ENCODE data around the gene TGDS. TPM values are rescaled to one million over a fixed set of nuclear protein-coding genes. Genes with fewer than 3 reads are reported as not detected.

TGDS gene
- total RNA-seq, 6 experiments from 2014 or later = 7.8 to 9.3 (median 8.9) TPM

GRCh38 chr13:94588541-94588940 lies 7.4 kb downstream of the TGDS start:
- DNase-seq = no peak
- Mint-ChIP-seq H3K4me1 (ENCODE audit: low read depth) (peaks cover 12% of the 10 kb centered on the region), H3K4me3 (no peak overlapping the region), H3K27me3 (ENCODE audit: insufficient read depth) (no peaks in the 10 kb centered on the region; the same call in 1 of the 2 replicates), H3K27ac (no peak overlapping the region), H3K36me3 (ENCODE audit: low read depth) (peaks cover 26% of the 10 kb centered on the region), H3K9me3 (no peaks in the 10 kb centered on the region)
- TF ChIP-seq, protein P1, sequence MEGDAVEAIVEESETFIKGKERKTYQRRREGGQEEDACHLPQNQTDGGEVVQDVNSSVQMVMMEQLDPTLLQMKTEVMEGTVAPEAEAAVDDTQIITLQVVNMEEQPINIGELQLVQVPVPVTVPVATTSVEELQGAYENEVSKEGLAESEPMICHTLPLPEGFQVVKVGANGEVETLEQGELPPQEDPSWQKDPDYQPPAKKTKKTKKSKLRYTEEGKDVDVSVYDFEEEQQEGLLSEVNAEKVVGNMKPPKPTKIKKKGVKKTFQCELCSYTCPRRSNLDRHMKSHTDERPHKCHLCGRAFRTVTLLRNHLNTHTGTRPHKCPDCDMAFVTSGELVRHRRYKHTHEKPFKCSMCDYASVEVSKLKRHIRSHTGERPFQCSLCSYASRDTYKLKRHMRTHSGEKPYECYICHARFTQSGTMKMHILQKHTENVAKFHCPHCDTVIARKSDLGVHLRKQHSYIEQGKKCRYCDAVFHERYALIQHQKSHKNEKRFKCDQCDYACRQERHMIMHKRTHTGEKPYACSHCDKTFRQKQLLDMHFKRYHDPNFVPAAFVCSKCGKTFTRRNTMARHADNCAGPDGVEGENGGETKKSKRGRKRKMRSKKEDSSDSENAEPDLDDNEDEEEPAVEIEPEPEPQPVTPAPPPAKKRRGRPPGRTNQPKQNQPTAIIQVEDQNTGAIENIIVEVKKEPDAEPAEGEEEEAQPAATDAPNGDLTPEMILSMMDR (IDR thresholded peaks at IDR 0.05) = no peak

GRCh38 chr13:94586371-94586770 lies 9.6 kb downstream of the TGDS start:
- no peaks in the 10 kb centered on the region; the same call in 1 of the 2 replicates for H3K27me3 Mint-ChIP-seq (ENCODE audit: insufficient read depth)
- peaks cover 15% of the 10 kb centered on the region for H3K4me1 Mint-ChIP-seq (ENCODE audit: low read depth)
- TF ChIP-seq, protein P1 (IDR thresholded peaks at IDR 0.05) = no peak
- H3K9me3 Mint-ChIP-seq = no peaks in the 10 kb centered on the region
- DNase-seq = no peak
- no peak overlapping the region for H3K27ac Mint-ChIP-seq
- H3K36me3 Mint-ChIP-seq (ENCODE audit: low read depth) = peaks cover 28% of the 10 kb centered on the region
- no peak overlapping the region for H3K4me3 Mint-ChIP-seq

DNA sequence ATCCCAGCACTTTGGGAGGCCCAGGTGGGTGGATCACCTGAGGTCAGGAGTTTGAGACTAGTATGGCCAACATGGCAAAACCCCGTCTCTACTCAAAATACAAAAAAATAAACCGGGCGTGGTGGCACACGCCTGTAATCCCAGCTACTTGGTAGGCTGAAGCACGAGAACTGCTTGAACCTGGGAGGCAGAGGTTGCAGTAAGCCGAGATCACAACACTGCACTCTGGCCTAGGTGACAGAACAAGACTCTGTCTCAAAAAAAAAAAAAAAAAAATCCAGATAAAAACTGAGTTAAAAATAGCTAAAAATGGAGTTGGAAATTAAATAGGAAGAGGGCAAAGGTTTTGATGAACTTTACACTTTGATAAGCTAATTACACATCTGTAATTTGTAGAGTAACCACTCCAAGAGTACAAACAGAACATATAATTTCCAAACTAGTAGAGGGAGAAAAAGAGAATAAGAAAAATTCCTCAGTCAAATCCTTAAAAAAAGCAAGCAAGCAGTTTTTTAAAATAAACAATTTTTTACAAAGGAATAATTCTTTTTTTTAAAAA lies 10.3 kb downstream of the TGDS start:
- no peaks in the 10 kb centered on the region for H3K9me3 Mint-ChIP-seq
- DNase-seq = no peak
- H3K36me3 Mint-ChIP-seq (ENCODE audit: low read depth) = peaks cover 31% of the 10 kb centered on the region
- H3K27ac Mint-ChIP-seq = no peak overlapping the region
- H3K4me1 Mint-ChIP-seq (ENCODE audit: low read depth) = peaks cover 15% of the 10 kb centered on the region
- no peaks in the 10 kb centered on the region for H3K27me3 Mint-ChIP-seq (ENCODE audit: insufficient read depth)
- TF ChIP-seq, protein P1 (IDR thresholded peaks at IDR 0.05) = no peak
- no peak overlapping the region for H3K4me3 Mint-ChIP-seq

DNA sequence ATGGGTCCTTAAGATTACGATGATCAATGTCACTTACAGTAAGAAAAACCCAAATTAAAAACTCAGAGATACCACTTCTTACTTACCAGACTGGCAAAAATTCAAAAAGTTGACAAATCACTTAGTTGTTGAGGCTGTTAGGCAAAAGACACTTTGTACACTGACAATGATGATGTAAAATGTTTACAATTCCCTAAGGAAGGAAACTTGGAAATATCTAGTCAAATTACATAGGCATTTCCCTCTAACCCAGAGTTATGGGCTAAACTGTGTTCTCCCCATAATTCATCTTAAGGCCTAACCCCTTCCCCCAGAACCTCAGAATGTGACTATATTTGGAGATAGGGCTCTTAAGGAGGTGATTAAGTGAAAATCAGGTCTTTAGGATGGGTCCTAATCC lies 12.0 kb downstream of the TGDS start:
- TF ChIP-seq, protein P1 (IDR thresholded peaks at IDR 0.05) = no peak
- peaks cover 32% of the 10 kb centered on the region for H3K36me3 Mint-ChIP-seq (ENCODE audit: low read depth)
- H3K9me3 Mint-ChIP-seq = no peaks in the 10 kb centered on the region
- no peak overlapping the region for H3K27ac Mint-ChIP-seq
- no peak overlapping the region for H3K4me3 Mint-ChIP-seq
- DNase-seq = no peak
- H3K27me3 Mint-ChIP-seq (ENCODE audit: insufficient read depth) = no peaks in the 10 kb centered on the region
- H3K4me1 Mint-ChIP-seq (ENCODE audit: low read depth) = peaks cover 15% of the 10 kb centered on the region

DNA sequence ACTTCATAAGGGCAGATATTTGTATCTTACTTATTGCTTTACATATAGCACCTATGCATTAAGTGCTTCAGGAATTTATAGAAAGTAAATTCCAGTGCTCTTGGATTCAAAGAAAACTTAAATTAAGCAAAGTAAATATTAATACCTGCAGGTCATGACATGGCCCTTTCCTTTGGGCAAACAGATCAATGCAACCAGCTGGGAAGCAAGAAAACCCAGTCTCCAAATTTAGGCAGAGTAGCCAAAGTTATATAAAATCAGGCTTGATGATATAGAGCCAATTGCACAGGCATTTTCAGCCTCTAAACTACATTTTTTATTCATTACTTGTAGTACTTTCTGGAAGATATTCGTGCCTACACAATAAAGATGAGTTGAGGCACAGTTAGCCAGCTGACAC lies 16.9 kb downstream of the TGDS start:
- H3K27me3 Mint-ChIP-seq (ENCODE audit: insufficient read depth) = no peaks in the 10 kb centered on the region
- no peak for DNase-seq
- peaks cover 8% of the 10 kb centered on the region for H3K4me1 Mint-ChIP-seq (ENCODE audit: low read depth)
- H3K9me3 Mint-ChIP-seq = no peaks in the 10 kb centered on the region
- H3K4me3 Mint-ChIP-seq = no peak overlapping the region
- H3K36me3 Mint-ChIP-seq (ENCODE audit: low read depth) = peaks cover 31% of the 10 kb centered on the region
- TF ChIP-seq, protein P1 (IDR thresholded peaks at IDR 0.05) = no peak
- no peak overlapping the region for H3K27ac Mint-ChIP-seq

DNA sequence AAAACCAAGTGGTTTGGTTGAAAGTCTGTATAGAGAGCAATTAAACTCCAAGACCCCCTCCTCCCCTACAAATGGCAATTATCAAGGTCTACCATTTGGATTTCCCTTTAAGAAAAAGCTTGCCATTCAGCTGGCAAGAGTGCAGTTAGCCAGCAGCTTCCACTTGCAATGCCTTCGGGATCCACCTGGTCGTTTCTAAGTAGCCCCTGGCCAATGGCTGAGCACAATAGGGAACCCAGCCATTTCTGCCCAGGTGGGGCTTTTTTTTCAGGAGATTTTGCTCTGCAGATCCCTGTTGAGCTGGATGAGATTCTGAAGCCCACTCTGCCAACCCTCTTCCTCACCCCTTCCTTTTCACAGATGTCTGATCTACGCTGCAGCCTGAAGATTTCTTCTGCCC lies 26.3 kb downstream of the TGDS start:
- H3K36me3 Mint-ChIP-seq (ENCODE audit: low read depth) = peaks cover 30% of the 10 kb centered on the region
- no peak overlapping the region for H3K4me3 Mint-ChIP-seq
- H3K27me3 Mint-ChIP-seq (ENCODE audit: insufficient read depth) = no peaks in the 10 kb centered on the region

More for the DNA sequence above, 26.3 kb downstream of the TGDS start:
- DNase-seq = no peak
- Mint-ChIP-seq H3K27ac (no peak overlapping the region), H3K4me1 (ENCODE audit: low read depth) (no peaks in the 10 kb centered on the region), H3K9me3 (no peaks in the 10 kb centered on the region)
- TF ChIP-seq, protein P1 (IDR thresholded peaks at IDR 0.05) = no peak
